ENCODE measurements around the gene NIT2.
A peak's percentile ranks its signal among the peaks of the same experiment; 100 is the strongest.

Gene NIT2

GRCh38 chr3:100396967-100397366 is 62.4 kb downstream of the NIT2 start:
- no peak for DNase-seq (ENCODE audit: low read depth)

DNA sequence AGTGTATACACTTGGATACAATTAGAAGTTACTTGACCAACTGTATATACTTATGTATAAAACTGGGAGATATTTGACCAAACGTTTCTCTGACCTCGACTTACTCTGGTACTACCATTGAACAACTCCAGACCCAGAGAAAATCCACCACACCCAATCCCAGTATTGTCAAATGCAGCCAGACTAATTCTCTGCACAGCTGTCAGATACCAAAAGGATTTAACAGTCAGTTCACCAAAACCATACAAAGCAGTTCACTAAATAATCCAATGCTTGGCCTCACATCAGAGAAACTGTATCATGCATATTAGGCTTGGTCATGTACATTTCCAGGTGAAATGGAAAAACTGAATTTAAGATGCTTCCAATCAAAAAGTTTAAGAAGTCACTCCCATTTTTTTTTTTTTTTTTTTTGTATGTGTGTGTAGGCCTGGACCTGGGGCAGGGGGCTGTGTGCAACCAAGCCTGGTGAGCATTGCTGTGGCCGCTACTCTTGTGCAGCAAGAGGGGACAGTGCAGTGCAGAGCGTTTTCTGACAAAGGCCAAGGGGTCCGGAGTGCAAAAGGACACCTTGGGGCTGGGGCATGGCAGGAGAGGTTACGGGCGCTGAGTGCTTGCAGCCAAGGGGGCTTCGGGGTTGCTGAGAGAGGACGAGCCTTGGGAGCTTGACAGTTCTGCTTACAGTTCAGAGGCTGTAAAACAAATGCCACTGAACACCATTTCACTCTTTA is 64.9 kb downstream of the NIT2 start:
- DNase-seq (ENCODE audit: low read depth), result no peak

- DNase-seq (ENCODE audit: low read depth), result no peak
These were observed 65.8 kb downstream of the NIT2 start for GRCh38 chr3:100400419-100400779.

DNA sequence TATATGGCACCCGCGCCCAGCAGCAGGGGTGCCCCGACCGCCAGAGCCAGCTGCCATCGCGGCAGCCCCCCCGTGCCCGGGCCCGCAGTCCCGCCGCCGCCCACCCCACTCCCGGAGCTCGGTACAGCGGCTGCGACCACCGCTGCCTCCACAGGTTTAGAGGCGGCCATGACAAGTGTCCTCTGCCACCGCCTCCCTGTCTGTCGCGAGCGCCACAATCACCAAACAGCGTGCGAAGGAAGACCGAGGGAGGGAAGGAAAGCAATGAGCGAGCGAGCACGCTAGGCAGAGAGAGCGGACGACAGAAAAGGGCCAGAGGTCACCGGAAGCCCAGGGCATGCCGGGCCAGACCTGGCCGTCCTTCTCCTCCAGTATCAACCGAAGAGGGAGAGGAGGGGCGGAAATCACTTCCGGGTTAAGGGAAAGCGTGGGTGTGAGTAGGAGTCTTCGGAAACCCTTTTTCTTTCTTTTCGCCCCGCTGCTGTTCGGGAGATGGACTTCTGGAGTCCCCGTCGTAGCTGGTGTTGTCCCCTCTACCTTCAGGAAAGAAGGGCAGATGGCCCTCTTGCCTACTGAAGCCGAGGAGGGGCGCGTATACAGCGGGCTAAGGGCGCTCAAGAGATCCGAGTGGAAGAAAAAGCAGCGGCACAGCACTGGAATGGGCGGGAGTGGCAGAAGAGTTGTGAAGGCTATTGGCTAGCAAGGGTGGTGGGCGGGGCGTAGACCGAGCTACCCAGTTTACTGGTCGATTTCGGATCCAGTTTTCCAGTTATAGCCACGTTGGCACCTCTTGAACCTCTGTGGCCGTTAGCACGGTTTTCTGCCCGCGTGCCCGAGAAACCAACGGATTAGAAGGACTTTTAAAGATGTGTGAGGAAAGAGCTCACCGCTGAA is 66.5 kb downstream of the NIT2 start, which contains the start of the genes LNP1 and TOMM70:
Gene LNP1 (plus strand): TSS at position 760 of the 894 bp plus-strand sequence. CDS start 28,191 bp downstream, outside the sequence.
Gene TOMM70 (minus strand): TSS at position 310 of the 894 bp plus-strand sequence. CDS start 140 bp downstream, at position 170.
- peak; percentile 86 for DNase-seq (ENCODE audit: low read depth)

GRCh38 chr3:100401674-100402041 is 67.1 kb downstream of the NIT2 start:
- DNase-seq (ENCODE audit: low read depth), result no peak

DNA sequence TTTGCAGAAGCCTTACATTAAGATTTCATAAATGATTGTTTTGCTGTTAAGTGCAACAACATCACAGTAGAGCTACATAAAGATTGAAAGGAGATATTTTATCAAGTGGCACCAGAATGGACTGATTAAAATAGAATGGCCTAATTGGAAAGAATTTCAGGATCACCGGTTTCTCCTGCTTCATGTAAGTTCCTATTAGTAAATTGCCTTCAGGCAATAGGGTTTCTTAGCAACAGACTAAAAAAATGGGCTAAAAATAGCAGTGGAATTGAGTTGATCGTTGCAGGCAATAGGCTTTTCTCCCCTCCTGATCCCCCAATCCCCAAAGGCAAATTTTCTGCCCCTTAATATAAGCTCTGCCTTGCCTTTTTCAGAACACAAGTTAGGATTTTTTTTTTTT is 67.7 kb downstream of the NIT2 start:
- DNase-seq (ENCODE audit: low read depth), result no peak

DNA sequence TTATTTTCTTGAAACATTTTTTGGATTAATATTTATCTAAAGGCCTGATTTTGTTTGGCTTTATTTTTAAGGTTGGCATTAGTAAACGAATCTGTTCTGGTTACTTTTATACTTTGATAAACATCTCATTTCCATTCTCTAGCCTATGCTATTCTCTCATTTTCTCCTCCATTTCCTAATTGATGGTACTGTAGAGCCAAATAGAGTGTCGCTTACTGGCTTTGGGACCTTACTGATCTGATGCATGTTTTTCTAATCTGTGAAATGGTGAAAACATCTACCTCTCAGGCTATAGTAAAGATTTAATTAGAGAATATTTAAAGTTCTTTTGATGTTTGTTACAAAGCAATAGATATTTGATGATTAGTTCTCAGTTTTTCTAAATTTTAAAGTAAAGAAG is 68.3 kb downstream of the NIT2 start:
- DNase-seq (ENCODE audit: low read depth), result no peak

DNA sequence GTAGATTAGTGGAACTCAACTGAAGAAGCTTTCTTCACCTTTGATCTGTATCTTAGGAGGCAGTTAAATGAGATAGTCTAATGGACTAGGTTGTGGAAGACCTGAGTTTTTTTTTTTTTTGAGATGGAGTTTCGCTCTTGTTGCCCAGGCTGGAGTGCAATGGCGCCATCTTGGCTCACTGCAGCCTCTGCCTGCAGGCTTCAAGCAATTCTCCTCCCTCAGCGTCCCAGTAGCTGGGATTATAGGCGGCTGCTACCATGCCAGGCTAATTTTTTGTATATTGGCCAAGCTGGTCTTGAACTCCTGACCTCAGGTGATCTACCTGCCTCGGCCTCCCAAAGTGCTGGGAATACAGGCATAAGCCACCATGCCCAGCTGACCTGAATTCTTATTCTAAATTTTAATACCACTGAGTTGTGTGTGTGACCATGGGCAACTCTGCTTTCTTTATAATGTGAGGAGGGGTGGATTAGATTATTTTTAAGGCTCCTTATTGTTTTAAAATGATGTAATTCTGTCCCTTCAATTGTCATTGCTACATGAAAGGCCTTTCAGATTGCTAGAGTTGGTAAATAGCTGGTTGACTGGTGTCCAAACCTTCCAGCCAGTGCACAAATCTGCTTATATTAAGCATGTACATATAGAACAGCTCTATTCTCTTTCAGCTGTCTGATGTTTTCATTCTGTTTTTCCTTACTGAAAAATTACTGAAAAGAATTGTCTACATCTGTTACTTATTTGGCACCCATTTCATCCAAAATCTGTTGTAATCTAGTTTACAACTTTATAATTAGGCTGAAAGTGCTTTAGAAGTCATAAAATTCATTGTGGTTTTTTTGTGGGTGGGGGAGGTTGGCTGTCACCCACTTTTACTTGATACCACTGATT is 69.0 kb downstream of the NIT2 start:
- DNase-seq (ENCODE audit: low read depth), result no peak

DNA sequence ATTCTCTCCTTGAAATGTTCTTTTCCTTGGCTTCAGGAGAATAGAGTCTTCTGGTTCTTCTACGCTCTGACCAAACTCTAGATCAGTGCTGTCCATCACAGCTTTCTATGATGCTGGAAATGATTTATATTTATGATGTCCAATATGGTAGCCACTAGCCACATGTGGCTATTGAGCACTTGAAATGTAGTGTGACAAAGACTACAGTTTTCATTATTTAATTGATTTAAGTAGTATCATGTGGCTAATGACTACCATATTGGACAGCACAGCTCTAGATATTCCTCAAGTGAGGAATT is 69.6 kb downstream of the NIT2 start:
- no peak for DNase-seq (ENCODE audit: low read depth)

- no peak for DNase-seq (ENCODE audit: low read depth)
These were observed 72.6 kb downstream of the NIT2 start for GRCh38 chr3:100407164-100407563.

GRCh38 chr3:100407977-100408532 is 73.5 kb downstream of the NIT2 start:
- DNase-seq (ENCODE audit: low read depth), result no peak
